Skin epidermis (tissue), 12 donors: Measurements from ENCODE around the gene CCDC24.

Source experiments
- H3K27ac ChIP-seq, 21 experiments: fragments of 200-600 bp; sonication (generic) in 11 of 21; one replicate each; pipeline ENCODE4 v1.5.0; 2020; ENCODE audit warnings: mild to moderate bottlenecking in 3 of 21, inconsistent platforms in 2 of 21, moderate library complexity in 2 of 21
- H3K4me3 ChIP-seq, 7 experiments: fragments of 200-600 bp; sonication (generic) in 2 of 7; one replicate each; pipeline ENCODE4 v1.5.0; 2020; ENCODE audit warnings: inconsistent platforms in 2 of 7, mild to moderate bottlenecking in 2 of 7, moderate library complexity in 1 of 7

Gene CCDC24

DNA sequence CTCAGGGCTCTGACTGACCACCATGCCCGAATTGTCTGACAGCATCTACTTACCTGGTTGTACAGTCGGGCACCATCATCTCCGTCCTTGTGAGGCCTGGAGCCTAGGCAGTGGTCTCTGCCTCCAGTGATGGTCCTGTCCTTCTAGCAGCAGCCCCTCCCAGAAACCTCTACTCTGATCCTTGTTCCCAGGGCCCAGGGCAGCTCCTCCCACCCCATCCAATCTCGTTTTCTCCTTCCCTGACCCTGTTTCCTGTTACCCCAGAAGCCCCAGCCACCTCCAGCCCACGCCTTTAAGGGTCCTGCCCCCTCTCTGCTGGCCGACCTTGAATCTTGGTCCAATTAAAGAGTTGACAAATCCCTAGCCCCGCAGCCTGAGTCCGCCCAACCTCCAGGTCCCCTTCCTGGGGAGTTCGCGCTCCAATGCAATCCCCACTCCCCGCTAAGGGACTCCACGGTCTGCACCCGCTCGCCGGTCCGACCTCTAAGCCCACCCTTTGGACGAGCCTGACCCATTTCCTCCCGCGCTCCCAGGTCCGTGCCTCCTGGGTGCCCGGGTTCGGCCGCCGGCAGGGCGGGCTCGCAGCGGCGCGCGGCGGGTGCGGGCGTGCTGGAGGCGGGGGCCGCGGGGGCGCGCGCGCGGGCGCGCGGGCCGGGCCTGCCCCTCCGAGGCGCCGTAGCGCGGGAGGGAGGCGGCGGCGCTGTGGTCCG is 12.7 kb upstream of the CCDC24 start, which contains the start of gene B4GALT2:
Gene B4GALT2 (plus strand): TSS at position 660 of the 710 bp plus-strand sequence. CDS start 1,951 bp downstream, outside the sequence.
- peak within 1 kb of the TSS; percentile 40 to 84 (median 73) for H3K4me3 ChIP-seq
- peak within 1 kb of the TSS; percentile 31 to 95 (median 84) for H3K27ac ChIP-seq

DNA sequence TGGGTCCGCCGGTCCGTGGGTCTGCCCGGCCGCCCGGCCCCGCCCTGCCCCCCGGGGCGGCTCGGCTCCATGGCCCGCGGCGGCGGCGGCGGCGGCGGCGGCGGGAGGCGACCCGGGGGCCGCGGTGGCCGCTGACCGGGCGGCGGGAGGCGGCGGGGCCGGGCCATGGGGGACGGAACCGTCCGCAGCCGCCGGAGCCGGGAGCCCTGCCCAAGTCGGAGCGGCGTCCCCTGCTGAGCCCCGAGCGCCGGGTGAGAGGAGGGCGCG is 12.2 kb upstream of the CCDC24 start:
- Histone ChIP-seq H3K27ac (peak overlapping the region; percentile 31 to 95 (median 84)), H3K4me3 (peak overlapping the region; percentile 40 to 84 (median 73))

DNA sequence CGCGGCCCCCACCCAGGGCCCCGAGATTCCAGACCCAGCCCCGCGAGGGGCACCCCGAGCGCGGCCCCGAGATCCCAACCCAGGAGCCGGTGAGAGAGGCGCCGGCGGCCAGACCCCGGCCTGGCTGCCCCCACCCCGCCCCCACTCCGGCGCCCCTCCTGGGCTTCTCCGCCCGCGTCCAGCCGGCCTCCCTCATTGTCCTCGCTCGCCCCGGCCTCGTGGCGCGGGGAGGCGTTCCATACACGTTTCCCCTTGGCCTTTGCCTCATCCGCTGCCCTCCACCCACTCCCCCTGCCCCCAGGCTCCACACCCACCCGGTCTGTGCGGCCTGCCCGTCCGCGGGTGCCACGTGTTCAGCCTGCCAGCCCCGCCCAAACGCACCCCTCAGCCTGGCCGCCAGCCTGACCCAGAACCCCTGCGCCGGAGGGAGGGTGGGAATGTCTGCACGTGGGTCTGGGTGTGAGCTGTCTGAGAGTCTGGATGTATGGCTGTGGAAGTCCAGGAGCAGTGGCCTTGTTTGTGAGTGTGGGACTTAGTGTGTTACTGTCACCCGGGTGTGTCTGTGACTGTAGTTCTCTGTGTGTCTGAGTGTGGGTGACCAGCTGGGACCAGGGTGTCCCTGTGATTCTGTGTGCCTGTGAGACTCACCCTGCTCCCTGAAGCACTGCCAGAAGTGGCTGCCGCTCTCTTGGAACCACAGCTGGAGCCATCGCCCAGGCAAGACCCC is 11.7 kb upstream of the CCDC24 start:
- Histone ChIP-seq H3K27ac (peak overlapping the region; percentile 31 to 95 (median 84)), H3K4me3 (peak overlapping the region; percentile 40 to 84 (median 73))

DNA sequence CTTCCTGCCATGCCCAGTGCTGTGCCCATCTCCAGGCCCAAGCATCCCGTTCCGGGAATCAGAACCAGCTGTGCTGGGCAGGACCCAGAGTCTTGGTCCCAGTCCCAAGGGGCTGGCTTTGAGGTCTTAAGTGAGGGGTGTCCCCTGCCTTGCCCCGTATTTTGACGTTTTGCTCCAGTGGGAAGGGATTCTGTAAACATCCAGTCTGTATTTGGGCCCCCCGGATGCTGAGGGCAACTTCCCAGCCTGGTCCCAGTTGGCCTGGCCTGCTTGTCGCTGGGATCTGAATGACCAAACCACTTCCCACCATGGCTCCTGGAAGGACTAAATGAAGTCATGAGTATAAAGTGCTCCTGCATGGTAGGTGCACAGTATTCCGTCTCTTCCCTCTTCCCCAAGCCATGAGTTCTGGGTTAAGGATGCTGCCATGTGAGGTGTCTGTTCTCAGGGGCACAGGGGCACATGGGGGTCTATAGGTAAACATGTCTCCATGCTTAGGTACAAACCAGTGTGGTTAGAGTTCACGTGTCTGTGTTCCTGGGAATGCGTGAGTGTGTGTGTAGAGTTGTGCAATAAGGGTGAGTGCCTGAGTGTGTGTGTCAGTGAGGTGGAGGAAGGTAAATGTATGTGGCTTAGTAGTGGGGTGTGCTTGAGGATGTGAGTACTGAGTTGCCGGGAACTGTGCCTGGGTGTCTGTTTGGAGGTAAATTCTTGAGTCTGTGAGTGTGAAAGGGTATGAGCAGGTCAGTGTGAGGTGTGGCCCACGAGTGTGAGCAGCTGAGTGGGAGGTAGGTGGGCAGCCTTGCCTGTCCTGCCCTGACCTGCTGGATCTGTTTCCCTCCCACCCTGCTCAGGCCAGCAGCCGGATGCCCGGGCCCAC is 10.9 kb upstream of the CCDC24 start:
- H3K27ac ChIP-seq: peak overlapping the region in 19 of 21 experiments; percentile 68 to 95 (median 85)
- peak overlapping the region; percentile 40 to 84 (median 73) for H3K4me3 ChIP-seq

DNA sequence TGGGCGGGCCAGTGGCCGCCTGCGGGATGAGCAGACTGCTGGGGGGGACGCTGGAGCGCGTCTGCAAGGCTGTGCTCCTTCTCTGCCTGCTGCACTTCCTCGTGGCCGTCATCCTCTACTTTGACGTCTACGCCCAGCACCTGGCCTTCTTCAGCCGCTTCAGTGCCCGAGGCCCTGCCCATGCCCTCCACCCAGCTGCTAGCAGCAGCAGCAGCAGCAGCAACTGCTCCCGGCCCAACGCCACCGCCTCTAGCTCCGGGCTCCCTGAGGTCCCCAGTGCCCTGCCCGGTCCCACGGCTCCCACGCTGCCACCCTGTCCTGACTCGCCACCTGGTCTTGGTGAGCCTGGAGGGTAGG is 10.3 kb upstream of the CCDC24 start:
- Histone ChIP-seq H3K4me3 (no peak overlapping the region), H3K27ac (peak overlapping the region in 8 of 21 experiments; percentile 4 to 89 (median 85))

DNA sequence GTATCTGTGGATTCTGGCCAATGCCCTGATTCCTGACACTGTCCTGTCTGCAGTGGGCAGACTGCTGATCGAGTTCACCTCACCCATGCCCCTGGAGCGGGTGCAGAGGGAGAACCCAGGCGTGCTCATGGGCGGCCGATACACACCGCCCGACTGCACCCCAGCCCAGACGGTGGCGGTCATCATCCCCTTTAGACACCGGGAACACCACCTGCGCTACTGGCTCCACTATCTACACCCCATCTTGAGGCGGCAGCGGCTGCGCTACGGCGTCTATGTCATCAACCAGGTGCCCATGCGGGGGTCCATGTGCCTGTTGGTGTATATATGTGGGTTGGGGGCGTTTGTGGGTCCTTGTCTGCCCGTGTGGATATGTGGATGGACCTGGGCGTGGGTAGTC is 9.8 kb upstream of the CCDC24 start:
- Histone ChIP-seq H3K27ac (no peak overlapping the region), H3K4me3 (no peak overlapping the region)

DNA sequence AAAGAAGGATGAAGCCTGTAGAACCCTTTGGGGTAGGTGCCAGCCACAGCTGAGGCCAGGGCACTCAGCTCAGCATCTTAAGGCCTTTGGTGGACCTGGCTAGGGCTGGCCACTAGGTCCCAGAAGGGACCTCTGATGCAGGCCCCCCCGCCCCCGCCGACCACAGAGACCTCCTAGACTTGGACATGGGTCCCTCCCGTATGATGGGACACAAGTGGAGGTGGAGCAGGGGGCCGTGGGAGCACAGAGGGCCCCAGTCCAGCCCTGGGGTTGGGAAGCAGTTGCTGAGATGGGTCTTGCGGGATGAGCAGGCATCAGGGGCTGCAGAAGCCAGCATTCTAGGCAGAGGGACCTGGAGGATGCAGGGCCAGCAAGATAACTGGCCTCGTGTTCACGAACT is 9.2 kb upstream of the CCDC24 start:
- H3K27ac ChIP-seq: no peak overlapping the region
- no peak overlapping the region for H3K4me3 ChIP-seq

DNA sequence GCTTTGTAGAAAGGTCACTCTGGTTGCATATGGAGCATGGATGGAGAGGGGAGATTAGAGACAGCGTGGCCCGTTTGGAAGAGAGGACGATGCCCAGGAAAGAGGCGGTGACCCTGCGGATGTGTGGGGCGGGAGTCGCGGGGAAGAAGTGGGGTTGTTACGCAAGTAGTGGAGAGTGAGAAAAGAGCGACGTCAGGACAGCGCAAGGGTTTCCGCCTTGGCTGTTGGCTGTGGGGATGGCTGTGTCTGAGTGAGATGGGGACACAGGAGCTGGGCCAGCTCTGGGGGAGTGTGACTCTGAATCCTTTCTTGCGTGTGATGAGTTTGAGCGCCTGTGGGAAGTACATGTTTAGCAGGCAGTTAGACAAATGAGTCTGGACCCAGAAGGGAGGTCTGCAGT is 8.6 kb upstream of the CCDC24 start:
- Histone ChIP-seq H3K4me3 (no peak overlapping the region), H3K27ac (no peak overlapping the region)

DNA sequence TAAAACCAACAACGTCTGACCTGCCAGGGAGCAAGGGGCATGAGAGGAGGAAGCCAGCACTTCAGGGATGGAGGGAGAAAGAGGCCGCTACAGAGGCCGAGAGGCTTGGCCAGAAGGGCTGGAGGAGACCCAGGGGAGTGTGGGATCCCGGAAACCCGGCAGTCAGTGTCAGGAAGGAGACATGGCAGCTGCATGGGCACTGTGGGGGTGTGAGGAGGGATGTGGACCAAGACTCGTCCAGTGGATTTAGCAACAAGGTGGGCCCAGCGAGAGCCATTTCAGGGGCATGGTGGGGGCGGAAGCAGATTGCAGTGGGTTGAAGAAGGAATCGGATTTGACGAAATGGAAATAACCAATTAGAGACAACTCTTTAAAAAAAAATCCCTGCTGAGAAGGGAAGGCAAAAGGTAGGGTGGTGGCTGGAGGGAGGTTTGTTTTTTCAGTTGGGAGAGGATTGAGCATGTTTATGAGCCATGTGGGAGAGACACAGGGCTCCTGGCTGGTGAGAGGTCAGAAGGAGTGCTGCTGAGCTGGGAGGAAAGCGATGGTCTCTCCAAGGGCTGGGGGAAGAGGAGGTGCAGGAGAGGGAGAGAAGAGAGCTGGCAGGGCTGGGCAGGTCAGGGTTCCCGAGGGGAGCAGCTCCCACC is 8.0 kb upstream of the CCDC24 start:
- Histone ChIP-seq H3K4me3 (no peak overlapping the region), H3K27ac (no peak overlapping the region)

DNA sequence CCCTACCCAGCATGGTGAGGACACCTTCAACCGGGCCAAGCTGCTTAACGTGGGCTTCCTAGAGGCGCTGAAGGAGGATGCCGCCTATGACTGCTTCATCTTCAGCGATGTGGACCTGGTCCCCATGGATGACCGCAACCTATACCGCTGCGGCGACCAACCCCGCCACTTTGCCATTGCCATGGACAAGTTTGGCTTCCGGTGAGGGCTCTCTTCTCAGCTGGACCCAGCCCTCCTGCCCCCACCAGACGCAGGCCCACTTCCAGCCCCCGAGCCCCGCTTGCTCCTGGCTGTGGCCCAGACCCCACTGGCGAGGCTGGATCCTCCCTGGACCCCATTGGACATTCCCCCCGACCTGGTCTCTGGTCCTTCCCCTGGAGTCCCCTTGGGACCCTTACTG is 6.5 kb upstream of the CCDC24 start:
- Histone ChIP-seq H3K27ac (no peak overlapping the region), H3K4me3 (no peak overlapping the region)

DNA sequence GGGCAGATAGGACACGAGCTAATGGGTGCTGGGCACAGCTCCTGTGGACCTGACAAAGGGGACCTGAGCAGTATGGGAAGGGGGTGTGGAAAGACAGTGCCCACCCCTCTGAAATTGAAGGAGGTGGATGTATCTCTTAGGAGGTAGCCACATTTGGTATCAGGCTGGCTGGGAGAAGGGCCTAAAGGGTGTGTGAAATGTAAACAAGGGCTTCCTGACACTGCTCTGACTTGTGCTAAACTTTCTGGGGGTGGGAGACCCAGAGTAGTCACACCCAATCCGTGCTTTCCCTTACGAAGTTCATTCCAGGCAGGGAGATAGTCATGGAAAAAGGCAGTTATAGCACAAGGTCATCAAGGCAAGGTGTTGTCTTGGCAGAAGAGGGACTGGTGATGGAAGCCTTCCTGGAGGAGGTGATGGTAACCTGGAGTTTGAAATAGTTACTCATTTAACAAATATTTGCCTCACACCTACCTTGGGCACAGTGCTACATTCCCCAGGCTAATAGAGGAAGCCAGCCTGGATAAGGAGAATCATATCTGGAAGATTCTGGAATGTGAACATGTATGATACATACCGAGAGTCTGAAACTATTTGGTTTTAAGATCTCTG is 5.3 kb upstream of the CCDC24 start:
- H3K27ac ChIP-seq: no peak overlapping the region

DNA sequence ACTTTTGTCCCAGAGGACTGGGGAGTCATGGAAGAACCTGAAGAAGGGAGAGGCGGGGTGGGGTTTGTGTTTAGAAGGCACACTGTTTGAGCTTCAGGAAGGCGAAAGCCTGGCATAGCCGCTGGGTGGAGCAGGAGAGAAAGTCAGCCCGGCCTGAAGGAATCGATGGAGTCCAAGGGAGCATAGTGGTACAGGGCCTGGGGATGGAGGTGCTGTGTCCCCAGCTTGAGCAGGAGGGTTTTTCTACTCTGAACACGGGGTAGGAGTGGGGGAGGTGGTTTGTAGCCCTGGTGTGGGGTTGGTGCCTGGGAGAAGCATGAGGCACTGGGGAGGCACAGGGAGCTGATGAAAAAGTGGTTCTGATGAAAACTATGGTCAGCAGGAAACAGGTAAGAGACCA is 4.7 kb upstream of the CCDC24 start:
- Histone ChIP-seq H3K27ac (no peak overlapping the region), H3K4me3 (no peak overlapping the region)

More for the DNA sequence above, 5.3 kb upstream of the CCDC24 start:
- no peak overlapping the region for H3K4me3 ChIP-seq

DNA sequence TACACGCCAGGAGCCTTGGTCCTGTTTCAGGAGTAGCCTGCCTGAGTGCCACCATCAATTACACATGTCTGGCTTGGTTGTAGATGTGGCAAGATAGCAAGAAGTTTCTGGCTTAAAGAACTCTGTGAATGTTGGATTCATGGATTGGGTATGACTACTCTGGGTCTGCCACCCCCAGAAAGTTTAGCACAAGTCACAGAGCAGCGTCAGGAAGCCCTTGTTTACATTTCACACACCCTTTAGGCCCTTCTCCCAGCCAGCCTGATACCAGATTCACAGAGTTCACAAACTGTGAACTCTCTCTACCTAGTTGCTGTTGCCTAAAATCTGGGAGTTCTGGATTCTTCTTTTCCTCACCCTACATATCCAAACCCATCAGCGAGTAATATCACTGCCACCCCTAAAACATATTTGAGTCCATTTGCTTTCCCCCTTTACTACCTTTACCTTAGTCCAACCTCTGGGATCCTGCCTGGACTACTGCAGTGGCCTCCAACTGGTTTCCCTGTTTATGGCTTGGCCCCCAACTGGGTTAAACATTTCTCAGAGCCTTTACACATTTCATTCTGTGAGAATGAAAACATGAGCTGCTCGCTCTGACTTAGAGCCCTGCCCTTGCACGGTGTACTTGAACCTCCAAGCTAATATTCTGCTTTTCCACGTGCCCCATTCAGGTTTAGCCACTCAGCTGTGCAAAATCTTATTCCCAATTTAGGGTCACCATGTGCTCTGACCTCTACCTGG is 4.1 kb upstream of the CCDC24 start:
- Histone ChIP-seq H3K4me3 (no peak overlapping the region), H3K27ac (no peak overlapping the region)

DNA sequence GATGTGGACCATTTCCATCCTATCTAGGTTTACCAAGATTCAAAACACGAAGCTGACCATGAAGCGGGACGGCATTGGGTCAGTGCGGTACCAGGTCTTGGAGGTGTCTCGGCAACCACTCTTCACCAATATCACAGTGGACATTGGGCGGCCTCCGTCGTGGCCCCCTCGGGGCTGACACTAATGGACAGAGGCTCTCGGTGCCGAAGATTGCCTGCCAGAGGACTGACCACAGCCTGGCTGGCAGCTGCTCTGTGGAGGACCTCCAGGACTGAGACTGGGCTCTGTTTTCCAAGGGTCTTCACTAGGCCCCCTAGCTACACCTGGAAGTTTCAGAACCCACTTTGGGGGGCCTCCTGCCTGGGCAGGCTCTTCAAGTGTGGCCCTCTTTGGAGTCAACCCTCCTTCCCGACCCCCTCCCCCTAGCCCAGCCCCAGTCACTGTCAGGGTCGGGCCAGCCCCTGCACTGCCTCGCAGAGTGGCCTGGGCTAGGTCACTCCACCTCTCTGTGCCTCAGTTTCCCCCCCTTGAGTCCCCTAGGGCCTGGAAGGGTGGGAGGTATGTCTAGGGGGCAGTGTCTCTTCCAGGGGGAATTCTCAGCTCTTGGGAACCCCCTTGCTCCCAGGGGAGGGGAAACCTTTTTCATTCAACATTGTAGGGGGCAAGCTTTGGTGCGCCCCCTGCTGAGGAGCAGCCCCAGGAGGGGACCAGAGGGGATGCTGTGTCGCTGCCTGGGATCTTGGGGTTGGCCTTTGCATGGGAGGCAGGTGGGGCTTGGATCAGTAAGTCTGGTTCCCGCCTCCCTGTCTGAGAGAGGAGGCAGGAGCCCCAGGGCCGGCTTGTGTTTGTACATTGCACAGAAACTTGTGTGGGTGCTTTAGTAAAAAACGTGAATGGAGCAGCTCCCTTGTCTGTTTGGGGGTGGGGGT is 864 bp upstream of the CCDC24 start:
- peak overlapping the region in 19 of 21 experiments; percentile 34 to 86 (median 72) for H3K27ac ChIP-seq
- H3K4me3 ChIP-seq: peak overlapping the region; percentile 37 to 75 (median 66)

DNA sequence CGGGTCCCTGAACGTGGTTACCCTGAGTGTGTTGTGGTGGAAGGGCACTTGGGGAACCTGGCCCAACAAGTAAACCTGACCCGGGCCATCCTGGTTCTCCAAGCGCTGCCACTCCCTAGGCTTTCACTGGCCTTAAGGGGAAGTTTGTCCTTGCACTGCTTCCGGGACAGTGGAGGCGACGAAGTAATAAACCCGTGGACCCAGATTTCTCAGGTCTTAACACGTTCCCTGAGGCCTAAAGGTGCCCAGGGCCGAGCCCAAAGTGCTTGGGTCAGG is 261 bp upstream of the CCDC24 start:
- H3K4me3 ChIP-seq: peak overlapping the region; percentile 37 to 75 (median 66)
- peak overlapping the region in 19 of 21 experiments; percentile 34 to 86 (median 72) for H3K27ac ChIP-seq

DNA sequence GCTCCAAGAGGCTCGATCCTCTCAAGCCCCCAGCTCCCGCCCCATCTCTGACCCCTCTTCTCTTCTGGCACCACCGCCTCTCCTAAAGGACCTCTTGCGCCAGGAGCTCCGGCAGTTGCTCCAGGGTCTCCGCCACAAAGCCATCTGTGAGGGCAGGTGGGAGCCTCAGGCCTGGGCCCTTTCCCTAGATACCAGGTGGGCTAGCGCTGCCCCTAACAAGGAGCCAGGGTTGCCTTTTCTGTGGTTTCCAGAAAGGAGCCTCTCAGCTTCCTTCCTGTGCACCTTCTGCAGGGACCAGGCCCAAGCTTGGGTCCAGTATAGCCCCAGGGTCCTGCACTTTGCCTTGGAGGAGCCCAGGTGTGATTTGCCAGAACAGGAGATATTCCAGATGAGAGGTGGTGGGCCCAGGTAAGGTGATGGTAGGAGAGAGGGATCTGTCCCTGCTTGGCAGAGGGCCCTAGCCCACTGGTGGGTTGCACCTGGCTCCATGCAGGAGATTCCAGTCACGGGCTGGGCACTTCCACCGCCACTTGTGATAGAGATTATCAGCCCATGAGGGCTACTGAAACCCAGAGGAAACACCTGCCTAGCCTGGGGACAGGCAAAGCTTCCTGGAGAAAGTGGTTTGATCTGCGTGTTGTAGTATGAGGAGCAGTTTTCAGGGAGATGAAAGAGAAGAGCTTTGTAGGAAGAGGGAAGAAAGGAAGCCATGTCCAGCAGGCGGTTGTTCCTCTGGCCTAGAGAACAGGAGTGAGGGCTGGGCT is 1.0 kb downstream of the CCDC24 start:
- peak overlapping the region; percentile 37 to 75 (median 66) for H3K4me3 ChIP-seq
- H3K27ac ChIP-seq: peak overlapping the region in 13 of 21 experiments; percentile 46 to 86 (median 76)

DNA sequence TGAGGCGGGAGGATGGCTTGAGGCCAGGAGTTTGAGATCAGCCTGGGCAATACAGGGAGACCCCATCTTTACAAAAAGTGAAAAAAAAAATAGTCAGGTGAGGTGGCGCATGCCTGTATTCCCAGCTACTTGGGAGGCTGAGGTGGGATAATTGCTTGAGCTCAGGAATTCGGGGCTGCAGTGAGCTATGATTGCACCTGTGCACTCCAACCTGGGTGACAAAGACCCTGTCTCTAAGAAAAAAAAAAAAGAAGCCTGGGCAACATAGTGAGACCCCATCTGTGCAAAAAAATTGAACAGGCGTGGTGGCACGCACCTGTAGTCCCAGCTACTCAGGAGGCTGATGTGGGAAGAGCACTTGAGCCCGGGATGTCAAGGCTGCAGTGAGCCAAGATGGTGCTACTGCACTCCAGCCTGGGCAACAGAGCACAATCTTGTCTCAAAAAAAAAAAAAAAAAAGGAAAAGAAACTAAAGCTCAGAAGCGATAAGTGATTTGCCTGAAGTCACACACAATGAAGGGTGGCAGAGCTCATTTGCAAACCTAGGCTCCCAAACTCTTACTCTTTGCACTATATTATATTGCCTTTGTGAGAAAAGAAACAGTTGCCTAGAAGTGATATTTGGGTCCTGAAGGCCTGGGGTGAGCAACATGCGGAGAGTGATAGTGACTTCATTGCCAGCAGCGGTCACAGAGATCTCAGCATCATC is 2.0 kb downstream of the CCDC24 start:
- Histone ChIP-seq H3K4me3 (no peak overlapping the region), H3K27ac (no peak overlapping the region)
